NCI-H345 (cell line): ENCODE results near the gene ALKBH6.
"Not testable (repeated sequence)": the region's sequence is repeated elsewhere in the genome, so short reads cannot be mapped to it uniquely, and the experiment has no call there.

ENCODE experiments used
- DNase-seq: peaks from one replicate; lab custom pipeline; 2025; lab: John Stamatoyannopoulos, UW

Gene ALKBH6

DNA sequence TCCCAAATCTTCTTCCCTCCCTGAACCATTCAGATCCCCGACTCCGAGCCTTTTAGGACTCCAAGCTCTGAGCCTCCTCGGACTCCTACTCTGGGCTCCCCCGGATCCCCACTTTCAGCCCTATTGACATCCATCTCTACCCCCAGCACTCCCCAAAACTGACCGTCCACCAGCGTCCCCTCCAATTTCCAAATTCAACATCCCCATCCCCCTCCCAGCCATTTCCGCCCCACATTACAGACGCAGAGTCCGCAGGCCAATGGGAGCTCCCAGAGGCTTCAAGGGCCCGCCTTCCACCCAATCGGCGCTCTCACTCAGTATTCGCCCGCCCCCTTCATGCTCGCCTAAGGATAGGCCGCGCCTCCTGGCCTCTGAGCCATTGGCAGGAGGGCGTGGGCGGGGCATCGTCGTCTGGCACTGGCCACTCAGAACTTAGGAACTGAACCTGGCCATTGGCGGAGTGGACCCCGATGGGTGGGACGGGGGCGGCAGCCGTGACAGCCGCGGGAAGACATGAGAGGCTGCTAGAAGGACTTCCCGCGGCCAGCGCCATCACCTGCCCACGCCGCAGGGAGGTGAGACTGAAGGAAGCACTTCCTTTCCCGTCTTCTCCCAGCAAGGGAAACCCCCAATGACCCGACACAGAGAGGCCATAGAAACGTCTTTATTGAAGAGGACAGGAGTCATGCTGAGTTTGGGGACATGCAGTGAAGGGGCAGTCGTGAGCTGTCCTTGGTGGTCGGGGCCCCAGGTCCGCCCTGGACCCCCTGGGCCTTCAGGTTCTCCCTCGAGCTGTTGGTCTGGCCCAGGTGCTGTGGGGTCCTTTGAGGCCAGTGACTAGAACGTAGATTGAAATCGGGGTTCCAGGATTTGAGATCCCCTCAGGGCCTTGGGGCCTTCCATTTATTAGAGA, at the start of gene ALKBH6:
ALKBH6 (minus strand) TSS at position 202 of the 913 bp plus-strand sequence. CDS start 816 bp downstream, outside the sequence.
- DNase-seq: peak; percentile 100

DNA sequence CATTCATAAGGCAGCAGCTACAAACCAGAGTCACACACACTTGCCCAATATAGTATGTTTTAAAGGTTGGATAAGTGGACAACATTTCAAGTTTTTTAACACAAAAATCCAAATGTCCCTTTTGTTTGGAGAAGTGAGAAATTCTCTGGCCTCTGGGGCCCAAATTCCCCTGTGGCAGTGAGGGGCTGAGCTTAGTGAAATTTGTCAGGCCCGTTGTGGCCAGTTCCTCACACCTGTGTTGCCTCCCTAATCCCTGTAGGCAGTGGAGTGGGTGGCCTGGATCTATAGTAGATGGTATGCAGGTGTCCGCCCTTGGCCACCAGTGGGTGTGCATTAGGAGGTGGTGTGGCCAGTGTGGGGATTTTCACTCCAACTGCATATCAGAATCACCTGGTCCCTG, 47.4 kb upstream of the ALKBH6 start:
- DNase-seq: no peak

DNA sequence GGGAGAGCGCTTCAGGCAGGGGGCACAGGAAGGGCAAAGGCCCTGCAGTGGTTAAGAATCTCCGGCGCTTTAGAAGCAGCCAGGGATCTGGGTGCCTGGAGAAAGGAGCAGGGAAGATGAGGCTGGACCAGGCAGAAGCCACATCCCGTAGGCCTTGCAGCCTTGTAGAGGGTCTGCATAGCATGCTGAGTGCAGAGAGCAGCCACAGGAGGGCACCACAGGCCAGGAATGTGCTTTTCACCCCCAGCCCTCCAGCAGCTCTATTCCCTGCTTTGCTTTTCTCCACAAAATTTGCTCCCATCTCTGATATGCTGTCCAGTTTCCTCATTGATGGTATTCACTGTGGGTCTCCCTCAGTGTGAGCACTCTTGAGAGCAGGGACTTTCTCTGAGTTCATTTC, 46.4 kb upstream of the ALKBH6 start:
- DNase-seq: no peak

DNA sequence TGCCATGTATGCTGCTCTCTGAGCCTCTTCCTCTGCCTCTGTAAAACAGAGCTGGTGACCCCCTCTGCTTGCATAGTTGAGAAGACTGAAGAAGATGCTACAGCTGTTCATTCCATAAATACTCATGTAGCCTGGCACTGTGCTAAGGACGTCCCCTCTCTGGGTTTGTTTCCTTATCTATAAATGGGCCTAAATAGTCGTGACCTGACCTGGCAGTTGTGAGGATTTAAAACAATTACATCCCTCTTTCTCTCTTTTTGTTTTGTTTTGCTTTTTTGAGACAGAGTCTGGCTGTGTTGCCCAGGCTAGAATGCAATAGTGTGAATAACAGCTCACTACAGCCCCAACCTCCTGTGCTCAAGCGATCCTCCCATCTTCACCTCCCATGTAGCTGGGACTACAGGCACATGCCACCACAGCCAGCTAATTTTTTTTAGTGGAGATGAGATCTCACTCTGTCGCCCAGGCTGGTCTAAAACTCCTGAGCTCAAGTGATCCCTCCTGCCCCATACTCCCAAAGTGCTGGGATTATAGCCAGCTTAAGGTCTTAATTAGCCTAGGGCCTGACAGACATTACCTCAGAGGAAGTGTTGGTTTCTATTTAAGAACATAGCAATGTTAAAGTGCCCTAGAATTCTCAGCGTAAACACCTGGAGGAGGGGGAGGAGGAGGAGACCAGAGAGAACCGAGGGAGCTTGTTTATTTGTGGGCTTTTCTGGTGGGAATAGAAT, 45.3 kb upstream of the ALKBH6 start:
- DNase-seq: no peak

DNA sequence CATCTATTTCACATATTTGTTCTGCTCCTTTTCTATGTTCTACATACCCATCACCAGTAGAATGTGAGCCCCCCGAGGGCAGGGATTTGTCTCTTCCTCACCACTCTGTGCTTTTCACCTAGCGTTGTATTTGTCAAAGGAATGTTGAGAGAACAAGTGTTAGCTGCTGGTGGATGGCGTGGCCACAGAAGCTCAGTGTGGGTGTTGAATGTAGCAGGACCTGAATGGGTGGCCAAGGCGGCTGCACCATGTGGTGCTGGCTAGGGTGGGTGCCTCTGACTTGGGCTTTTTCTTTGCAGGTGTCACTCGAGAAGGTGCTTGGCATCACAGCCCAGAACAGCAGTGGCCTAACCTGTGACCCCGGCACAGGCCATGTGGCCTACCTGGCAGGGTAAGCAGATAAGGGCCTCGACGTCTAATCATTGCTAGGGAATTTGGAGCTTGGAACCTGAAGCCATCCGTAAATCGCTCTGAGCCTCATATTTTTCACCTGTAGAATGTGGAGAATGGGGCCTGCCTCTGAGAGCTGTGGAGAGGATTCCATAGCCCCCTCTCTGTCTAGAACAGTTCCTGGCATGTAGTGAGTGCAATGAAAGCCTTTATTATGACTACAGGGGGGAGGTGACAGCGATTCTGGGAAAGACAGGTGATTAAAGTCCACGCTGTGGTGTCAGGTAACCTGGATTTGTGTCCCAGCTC, 44.6 kb upstream of the ALKBH6 start:
- no peak for DNase-seq

DNA sequence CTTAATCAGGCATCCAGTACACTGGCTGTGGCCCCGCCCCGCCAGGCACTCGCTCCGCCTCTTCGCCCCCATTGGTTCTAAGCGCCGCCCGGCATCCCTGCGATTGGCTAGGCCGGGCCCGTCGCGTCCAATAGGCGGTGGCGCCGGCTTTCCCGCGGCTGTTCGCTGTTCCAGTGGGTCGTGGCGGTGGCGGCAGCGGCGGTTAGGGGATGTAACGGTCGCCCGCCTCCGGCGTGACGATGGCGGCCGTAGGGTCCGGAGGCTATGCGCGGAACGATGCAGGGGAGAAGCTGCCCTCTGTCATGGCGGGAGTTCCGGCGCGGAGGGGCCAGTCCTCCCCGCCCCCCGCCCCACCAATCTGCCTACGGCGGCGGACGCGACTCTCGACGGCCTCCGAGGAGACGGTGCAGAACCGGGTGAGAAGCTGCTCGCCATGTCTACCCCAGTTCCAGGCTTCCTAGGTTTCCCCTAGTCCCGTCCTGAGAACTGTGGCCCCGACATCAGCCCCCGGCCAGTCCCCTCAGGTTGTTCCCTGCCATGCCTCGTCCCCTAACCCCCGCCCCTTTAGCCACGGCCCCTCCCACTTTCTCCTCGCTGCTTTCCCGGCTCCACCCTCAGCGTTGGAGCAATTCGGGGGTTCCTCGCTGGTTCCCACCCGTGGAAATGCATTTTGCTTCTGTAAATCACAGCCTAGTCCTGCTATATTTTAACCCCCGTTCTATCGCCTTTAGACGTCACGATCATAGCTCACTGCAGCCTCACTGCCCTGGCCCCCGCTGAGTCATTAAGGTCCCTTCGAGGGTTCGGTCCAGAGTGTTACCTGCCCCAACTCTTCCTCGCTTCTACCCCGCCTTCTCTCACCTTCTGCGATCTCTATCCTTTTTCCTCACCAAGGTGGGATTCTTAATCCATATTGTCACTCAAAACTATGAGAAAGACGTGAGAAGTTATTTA, 41.0 kb upstream of the ALKBH6 start, which contains the start of gene WDR62:
WDR62 (plus strand) TSS at position 165 of the 954 bp plus-strand sequence; CDS start at position 240, 75 bp downstream.
- peak; percentile 99 for DNase-seq

DNA sequence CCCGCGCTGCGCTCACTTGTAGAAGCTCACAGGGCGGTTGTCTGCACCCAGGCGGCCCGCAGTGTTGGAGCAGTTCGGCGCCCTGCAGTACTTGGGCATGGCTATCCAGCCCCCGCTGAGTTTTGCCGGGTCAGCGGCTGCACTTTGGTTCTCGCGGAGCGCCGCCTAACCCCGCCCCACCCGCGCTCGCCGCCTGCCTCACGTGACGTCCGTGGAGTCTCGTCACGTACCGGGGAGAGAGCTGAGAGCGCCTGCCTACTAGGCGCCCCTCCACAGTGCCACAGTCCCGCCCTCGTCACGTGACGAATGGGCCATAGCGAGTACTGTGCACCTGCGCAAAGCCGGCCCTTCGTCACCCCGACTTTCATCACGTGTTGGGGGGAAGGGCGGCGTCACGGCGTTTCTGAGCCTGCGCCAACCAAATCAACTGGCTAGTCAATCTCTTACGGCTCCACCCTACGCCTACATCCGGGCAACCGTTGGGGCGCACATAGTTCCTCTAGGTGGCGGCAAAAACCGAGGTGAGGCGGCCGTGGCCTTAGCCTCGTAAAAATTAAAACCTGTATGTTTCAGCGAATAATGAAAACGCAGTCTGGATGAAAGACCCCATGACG, 40.2 kb upstream of the ALKBH6 start, which contains the start of gene THAP8:
THAP8 (minus strand) TSS at position 167 of the 614 bp plus-strand sequence; CDS start at position 99, 68 bp downstream.
- DNase-seq: peak; percentile 100

DNA sequence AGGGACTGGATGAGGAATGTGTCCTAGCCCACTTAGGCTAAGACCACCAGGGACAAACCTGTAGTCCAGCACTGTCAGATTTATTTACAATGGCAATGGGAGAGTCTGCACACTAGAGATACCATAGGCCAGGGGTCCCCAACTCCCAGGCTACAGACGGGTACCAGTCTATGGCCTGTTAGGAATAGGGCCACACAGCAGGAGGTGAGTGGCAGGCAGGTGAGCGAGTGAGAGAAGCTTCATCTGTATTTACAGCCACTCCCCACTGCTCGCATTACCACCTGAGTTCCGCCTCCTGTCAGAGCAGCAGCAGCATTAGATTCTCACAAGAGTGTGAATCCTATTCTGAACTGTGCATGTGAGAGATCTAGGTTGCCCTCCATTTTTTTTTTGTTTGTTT, 37.6 kb upstream of the ALKBH6 start:
- DNase-seq: peak; percentile 64

DNA sequence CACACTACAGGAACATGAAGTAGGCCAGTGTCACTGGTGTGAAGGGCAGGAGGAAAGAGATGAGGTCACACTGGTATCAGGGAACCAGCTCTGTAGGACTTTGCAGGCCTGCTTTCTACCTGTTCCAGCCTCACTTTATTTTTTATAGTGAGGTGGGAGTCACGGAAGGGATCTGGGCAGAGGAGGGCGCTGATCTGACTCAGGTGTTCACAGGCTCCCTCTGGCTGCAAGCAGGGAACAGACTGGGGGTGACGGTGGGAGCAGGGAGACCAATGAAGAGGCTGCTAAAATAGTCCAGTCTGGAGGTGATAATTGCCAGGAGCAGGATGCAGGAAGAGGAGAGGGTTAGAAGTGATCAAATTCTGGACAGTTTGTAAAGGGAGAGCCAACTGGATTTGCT, 37.2 kb upstream of the ALKBH6 start:
- DNase-seq: peak; percentile 22

DNA sequence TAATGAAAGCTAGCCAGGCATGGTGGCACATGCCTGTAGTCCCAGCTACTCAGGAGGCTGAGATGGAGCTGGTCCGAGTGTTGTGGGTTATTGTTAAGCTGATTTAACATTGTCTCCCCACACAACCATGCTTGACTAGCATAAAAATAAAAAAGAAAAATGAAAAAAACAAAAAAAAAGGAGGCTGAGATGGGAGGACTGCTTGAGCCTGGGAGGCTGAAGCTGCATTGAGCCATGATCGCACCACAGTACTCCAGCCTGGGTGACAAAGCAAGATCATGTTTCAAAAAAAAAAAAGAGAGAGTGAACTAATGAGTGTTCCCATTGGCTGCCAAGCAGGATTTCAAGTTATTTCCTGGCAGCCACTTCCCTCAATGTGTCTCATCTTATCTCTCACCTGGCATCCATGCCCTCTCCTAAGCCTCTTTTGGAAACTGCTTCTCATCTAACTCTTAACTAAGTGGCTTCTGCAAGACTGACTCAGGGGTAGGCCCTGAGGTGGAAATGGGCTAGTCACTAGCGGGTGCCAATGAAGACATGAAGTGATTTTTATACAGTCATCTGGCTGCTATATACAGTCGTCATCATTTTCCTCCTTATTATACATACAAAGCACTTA, 35.2 kb upstream of the ALKBH6 start:
- DNase-seq: no peak

DNA sequence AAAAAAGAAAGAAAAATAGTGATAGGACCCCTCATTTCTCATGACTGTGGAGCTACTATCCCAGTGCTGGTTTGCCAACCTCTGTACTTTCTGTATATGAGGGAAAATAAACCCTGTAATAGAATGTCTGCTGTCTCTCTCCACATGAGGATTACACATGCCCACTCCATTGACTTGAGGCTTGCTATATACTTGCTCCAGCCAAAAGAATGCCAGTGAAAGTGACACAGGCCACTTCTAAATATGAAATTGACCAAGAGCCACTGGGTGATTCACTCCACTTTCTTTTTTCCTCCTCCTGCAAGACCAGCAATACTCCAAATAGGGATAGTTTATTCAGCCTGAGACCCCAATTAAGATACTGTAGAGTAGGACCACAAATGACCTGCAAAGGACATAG, 33.8 kb upstream of the ALKBH6 start:
- DNase-seq: no peak

DNA sequence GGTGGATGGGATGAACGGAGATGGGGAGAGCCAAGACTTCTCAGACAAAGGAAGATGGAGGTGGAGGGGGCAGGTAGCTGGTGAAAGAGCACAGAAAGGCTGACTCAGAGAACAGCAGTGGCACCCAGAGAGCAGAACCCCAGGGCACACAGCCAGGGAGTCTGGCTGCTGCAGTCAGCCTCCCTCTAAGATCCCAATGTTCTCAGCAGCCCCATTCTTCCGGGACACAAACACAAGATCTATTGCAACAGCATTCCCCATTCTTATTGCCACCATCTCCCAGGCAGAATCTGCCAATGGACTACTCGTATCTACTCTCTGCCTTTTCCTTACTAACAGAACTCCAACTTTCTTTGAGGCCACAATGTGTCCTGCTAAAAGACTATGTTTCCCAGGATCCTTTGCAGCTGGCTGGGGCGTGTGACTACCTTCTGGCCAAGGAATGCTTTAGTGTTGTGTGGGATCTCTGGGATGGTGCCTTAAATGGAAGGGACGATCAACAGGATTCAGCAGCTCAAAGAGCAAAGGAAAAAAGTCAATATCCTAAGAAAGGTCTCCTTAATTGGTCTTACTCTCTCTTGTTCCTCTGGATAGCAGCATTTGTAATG, 32.5 kb upstream of the ALKBH6 start:
- DNase-seq: no peak

DNA sequence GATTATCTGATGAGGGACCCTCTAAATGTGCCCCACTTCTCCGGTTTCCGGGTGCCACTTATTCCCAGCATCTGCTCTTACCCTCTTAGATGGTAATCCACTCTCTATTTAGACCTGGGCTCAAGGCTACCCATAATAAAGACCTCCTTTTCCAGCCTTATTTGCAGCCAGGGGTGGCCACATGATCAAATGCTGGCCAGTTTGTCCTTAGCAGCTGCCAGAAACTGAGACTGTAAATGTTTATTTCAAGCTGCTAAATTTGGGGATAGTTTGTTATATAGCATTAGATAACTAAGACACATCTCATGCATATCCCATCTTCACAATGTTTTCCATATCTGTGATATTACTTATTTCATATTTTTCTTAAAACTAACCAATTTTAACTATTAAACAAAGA, 29.9 kb upstream of the ALKBH6 start:
- DNase-seq: no peak

DNA sequence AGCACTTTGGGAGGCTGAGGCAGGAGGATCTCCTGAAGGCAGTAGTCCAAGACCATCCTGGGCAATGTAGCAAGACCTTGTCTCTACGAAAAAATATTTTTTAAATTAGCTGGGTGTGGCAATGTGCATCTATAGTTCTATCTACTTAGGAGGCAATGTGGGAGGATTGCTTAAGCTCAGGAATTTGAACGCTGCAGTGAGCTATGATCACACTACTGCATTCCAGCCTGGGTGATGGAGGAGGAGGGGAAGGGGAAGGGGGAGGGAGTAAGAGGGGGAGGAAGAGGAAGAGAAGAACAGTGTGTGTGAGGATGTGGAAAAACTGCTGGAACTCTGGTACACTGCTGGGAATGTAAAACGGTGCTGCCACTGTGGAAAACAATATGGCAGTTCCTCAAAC, 27.8 kb upstream of the ALKBH6 start:
- DNase-seq: no peak

DNA sequence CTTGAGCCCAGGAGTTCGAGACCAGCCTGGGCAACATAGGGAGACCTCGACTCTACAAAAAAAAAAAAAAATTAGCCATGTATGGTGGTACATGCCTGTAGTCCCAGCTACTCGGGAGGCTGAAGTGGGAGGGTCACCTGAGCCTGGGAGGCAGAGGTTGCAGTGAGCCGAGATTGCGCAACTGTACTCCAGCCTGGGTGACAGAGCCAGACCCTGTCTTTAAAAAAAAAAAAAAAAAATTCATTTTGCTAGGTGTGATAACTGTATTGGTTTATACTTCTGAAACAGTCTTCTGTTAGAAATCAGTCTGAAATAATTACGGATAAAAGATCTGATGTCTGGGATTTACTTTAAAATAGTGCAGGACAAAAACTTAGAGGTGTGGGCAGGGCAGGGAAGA, 27.1 kb upstream of the ALKBH6 start:
- not testable (repeated sequence) for DNase-seq

DNA sequence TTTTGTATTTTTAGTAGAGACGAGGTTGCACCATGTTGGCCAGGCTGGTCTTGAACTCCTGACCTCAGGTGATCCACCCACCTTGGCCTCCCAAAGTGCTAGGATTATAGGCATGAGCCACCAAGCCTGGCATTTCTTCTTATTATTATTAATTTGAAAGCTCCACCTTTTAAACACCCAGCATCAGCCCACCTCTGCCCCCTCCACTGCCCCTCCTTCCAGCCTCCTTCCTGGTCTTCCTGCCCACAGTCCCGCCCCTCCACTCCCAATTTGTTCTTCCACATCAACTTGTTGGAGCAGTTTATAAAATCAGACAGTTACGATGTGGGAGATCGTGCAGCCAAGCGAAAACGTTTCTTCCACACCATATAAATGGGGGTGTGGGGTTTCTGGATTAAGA, 26.5 kb upstream of the ALKBH6 start:
- DNase-seq: no peak

DNA sequence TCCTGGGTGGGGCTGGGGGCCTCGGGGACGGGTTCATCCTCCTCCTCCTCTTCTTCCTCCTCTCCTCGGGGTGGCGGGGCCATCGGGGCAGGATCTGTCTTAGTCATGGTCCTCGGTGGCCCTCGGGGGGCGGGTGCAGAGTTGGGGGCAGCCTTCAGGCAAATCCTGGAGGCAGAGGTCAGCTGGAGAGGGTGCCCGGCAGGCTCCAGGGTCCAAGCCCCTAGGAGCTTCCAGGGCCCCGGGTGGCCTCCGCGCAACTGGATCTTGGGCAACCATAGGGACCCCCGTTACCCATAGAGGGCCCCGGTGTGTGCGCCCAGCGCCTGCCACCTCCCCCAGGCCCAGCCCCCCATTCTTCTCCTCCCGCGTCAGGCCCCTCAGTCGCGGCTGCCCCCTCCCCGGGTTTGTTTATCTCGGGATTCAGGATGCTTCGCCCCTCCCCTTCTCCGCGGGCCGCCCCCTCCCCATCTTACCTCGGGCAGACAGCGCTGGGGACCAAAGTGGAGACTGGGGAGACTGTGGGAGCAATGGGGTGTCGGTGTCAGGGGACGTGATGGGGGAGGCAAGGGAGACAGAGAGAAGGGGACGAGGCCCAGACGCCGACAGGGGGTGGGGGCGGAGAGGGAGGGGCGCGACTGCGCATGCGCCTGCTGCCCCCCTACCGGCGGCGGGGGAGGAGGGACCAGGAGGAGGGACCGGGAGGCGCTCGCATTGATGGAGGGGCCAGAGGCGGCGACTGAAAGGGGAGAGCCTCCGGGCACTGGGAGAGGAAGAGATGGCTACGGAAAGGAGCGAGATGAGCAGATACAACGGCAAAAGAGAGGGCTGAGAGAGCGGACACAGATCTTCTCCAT, 18.5 kb upstream of the ALKBH6 start, which contains the start of gene CLIP3:
CLIP3 (minus strand) TSS at position 623 of the 854 bp plus-strand sequence; CDS start at position 107, 516 bp downstream.
- peak; percentile 94 for DNase-seq

DNA sequence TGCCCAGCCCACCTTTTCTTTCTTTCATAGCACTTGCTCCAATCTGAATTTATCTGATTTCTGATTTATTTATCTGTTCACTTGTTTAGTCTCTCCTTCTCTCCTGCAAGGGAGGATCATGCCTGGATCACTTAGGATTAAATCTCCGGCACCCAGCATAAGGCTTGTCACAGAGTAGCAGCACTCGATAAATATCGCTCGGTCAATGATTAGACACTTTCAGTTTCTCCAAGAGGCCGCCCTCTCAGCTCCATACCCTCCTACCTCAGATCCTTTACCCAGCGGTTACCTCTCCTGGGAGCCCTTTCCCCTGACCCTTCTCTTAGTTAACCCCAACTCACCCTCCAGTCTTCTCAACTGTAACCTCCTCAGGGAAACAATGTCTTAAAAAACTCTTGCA, 17.3 kb upstream of the ALKBH6 start:
- DNase-seq: no peak
